ENCODE measurements around the gene COX8C.

Gene COX8C

DNA sequence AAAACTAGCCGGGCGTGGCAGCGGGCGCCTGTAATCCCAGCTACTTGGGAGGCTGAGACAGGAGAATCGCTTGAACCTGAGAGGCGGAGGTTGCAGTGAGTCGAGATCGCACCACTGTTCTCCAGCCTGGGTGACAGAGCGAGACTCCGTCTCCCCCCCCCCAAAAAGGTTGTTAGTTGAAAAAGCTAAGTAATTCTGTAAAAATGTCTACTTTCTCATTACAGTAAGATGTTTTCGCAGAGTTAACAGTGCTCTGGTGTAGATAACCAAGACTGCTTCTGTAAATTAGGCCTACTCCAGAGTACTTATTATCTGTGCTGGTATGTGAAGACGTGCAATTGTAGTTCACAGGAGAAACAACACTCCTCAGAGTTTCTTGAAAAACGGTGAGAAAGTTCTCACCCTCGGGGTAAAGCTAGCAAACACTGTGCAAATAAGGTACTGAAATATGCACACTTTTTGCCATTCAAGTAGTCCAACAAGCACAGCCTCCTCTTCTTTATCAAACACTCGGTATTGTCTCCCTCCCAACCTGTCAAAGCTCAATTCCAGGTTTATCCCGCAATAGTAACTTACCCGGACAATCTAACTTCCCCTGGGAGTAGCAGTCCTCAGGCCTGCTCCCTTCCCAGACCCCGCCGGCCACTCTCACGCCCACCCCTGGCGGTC, 15.1 kb upstream of the COX8C start:
- H3K27ac ChIP-seq (ENCODE audit: low read depth, low read length, poor library complexity, severe bottlenecking) = peak overlapping the region; percentile 11
- H2AFZ ChIP-seq (ENCODE audit: low read length) = no peak overlapping the region
- peak overlapping the region; percentile 85 for H3K4me2 ChIP-seq (ENCODE audit: low read length)
- no peaks in the 10 kb centered on the region for H3K27me3 ChIP-seq (ENCODE audit: insufficient read depth, low read length)
- no peak for TF ChIP-seq EZH2 (IDR thresholded peaks at IDR 0.05; ENCODE audit: borderline replicate concordance, low read length)
- TF ChIP-seq, protein P1, sequence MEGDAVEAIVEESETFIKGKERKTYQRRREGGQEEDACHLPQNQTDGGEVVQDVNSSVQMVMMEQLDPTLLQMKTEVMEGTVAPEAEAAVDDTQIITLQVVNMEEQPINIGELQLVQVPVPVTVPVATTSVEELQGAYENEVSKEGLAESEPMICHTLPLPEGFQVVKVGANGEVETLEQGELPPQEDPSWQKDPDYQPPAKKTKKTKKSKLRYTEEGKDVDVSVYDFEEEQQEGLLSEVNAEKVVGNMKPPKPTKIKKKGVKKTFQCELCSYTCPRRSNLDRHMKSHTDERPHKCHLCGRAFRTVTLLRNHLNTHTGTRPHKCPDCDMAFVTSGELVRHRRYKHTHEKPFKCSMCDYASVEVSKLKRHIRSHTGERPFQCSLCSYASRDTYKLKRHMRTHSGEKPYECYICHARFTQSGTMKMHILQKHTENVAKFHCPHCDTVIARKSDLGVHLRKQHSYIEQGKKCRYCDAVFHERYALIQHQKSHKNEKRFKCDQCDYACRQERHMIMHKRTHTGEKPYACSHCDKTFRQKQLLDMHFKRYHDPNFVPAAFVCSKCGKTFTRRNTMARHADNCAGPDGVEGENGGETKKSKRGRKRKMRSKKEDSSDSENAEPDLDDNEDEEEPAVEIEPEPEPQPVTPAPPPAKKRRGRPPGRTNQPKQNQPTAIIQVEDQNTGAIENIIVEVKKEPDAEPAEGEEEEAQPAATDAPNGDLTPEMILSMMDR (IDR thresholded peaks at IDR 0.05; ENCODE audit: low read length) = no peak; the same call in 1 of the 2 replicates
- peaks cover 4% of the 10 kb centered on the region; the same call in 1 of the 2 replicates for H3K36me3 ChIP-seq (ENCODE audit: insufficient read depth, low read length)
- H3K4me3 ChIP-seq (ENCODE audit: low read depth, low read length, poor library complexity, severe bottlenecking) = peak overlapping the region; percentile 96
- H4K20me1 ChIP-seq (ENCODE audit: insufficient read depth, low read length) = no peaks in the 10 kb centered on the region
- H3K9me2 ChIP-seq (ENCODE audit: low read depth, low read length) = no peaks in the 10 kb centered on the region
- peak overlapping the region; percentile 95 for H3K9ac ChIP-seq (ENCODE audit: low read length)
- H3K4me1 ChIP-seq (ENCODE audit: insufficient read depth, low read length, severe bottlenecking) = peaks cover 28% of the 10 kb centered on the region
- no peaks in the 10 kb centered on the region for H3F3A ChIP-seq (ENCODE audit: insufficient read depth, low read length)
- H3K79me2 ChIP-seq (ENCODE audit: insufficient read depth, low read length) = peaks cover 54% of the 10 kb centered on the region
- no peaks in the 10 kb centered on the region for H3K9me3 ChIP-seq (ENCODE audit: low read length)

DNA sequence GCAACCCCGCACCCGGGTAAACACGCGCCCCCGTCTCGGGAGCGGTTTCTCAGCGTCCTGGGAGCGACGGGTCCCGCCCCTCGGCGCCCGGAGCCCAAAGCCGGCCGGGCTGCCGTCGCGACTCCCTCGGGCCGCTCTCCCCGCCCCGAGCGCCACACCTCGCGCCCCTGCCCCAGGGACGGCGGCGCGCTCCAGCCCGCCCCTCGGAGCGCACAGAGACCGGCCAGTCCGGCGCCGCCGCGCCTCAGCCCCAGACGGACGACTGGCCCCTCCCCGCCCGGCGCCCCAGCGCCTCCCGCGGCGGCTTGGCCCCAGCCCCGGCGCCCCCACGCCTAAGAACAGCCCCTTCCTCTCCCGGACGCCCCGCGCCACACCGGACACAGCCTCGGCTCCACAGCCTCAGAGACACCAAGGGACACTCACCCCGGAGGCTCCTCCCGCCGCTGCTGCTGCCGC, 14.6 kb upstream of the COX8C start:
- Histone ChIP-seq H3K9me2 (ENCODE audit: low read depth, low read length) (no peaks in the 10 kb centered on the region), H3K4me3 (ENCODE audit: low read depth, low read length, poor library complexity, severe bottlenecking) (peak overlapping the region; percentile 96), H3K27me3 (ENCODE audit: insufficient read depth, low read length) (no peaks in the 10 kb centered on the region), H3K79me2 (ENCODE audit: insufficient read depth, low read length) (peaks cover 48% of the 10 kb centered on the region), H3K9me3 (ENCODE audit: low read length) (0 out of 2 replicates have a peak, but pooled peaks cover 3% of the 10 kb centered on the region), H3K9ac (ENCODE audit: low read length) (peak overlapping the region; percentile 95), H4K20me1 (ENCODE audit: insufficient read depth, low read length) (no peaks in the 10 kb centered on the region), H3K27ac (ENCODE audit: low read depth, low read length, poor library complexity, severe bottlenecking) (peak overlapping the region; percentile 58), H3K36me3 (ENCODE audit: insufficient read depth, low read length) (peaks cover 4% of the 10 kb centered on the region; the same call in 1 of the 2 replicates), H3K4me2 (ENCODE audit: low read length) (peak overlapping the region; percentile 85), H3K4me1 (ENCODE audit: insufficient read depth, low read length, severe bottlenecking) (peaks cover 28% of the 10 kb centered on the region), H2AFZ (ENCODE audit: low read length) (no peak overlapping the region), H3F3A (ENCODE audit: insufficient read depth, low read length) (no peaks in the 10 kb centered on the region)
- no peak for TF ChIP-seq EZH2 (IDR thresholded peaks at IDR 0.05; ENCODE audit: borderline replicate concordance, low read length)

DNA sequence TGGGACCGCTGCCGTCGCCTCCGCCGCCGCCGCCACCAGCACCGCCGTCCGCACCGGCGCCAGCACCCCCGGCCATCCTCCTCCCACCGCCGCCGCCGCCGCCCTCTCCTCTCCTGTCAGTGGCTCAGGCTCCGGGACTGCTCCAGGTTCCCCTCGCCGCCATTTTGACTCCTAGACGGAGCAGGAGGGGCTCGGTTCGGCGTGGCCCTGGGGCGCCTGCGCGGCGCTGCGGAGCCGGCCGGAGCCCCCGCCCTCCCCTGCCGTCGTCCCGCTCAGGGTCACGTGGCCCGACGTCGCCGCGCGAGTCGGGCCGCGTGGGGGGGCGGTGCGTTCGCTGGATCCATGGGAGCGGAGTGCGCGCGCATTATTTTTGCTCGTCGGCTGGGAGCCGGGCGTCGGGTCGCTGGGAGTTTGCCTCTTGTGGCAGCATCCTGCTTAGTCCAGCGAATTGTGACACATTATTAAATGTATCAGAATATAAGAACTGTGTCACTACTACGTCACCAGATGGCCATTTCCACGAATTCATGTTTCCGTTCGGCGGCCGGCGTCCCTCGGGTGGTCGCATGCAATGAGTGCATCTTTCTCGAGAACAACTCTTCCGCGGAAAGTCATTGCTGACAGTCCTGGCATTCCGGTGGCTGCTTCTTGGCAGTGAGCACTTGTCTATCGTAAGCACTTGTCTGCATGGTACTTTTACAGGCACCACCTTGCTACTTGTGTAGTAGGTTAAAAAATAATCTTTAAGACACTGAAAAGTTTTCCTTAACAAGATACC, 13.9 kb upstream of the COX8C start, which contains the start of gene BTBD7:
Gene BTBD7 (minus strand): TSS at position 184 of the 778 bp plus-strand sequence. CDS start 36,985 bp downstream, outside the sequence.
- H3F3A ChIP-seq (ENCODE audit: insufficient read depth, low read length) = no peaks in the 10 kb centered on the region
- H3K4me1 ChIP-seq (ENCODE audit: insufficient read depth, low read length, severe bottlenecking) = peaks cover 28% of the 10 kb centered on the region
- no peak within 1 kb of the TSS for H2AFZ ChIP-seq (ENCODE audit: low read length)
- H3K9me3 ChIP-seq (ENCODE audit: low read length) = 0 out of 2 replicates have a peak, but pooled peaks cover 6% of the 10 kb centered on the region
- H3K9me2 ChIP-seq (ENCODE audit: low read depth, low read length) = no peaks in the 10 kb centered on the region
- H3K79me2 ChIP-seq (ENCODE audit: insufficient read depth, low read length) = peaks cover 42% of the 10 kb centered on the region
- H3K27me3 ChIP-seq (ENCODE audit: insufficient read depth, low read length) = no peaks in the 10 kb centered on the region
- H3K4me3 ChIP-seq (ENCODE audit: low read depth, low read length, poor library complexity, severe bottlenecking) = peak within 1 kb of the TSS; percentile 96
- H3K9ac ChIP-seq (ENCODE audit: low read length) = peak within 1 kb of the TSS; percentile 95
- TF ChIP-seq EZH2 (IDR thresholded peaks at IDR 0.05; ENCODE audit: borderline replicate concordance, low read length) = no peak
- no peaks in the 10 kb centered on the region for H4K20me1 ChIP-seq (ENCODE audit: insufficient read depth, low read length)
- H3K4me2 ChIP-seq (ENCODE audit: low read length) = peak within 1 kb of the TSS; percentile 85
- H3K27ac ChIP-seq (ENCODE audit: low read depth, low read length, poor library complexity, severe bottlenecking) = peak within 1 kb of the TSS; percentile 58
- peaks cover 4% of the 10 kb centered on the region; the same call in 1 of the 2 replicates for H3K36me3 ChIP-seq (ENCODE audit: insufficient read depth, low read length)

DNA sequence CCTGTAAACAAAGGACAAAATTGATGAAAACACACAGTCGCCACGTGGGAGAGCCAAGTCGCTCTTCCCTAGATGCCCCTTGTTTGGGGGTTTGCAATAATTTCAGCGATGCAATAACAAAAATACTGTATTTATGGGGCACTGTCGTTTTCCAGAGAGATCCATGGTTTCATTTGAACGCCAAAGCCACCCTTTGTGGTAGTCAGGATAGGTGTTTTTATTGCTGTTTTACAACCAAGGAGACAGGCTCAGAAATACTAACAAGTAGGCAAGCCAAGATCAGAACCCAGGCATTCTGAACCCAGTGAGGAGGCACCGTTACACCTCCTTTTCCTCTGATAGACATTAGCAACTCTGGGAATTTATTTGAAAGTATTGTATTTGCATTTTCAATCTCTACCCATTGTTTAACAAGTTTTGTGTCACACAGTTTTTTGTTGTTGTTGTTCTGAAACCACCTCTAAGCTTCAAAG, 13.3 kb upstream of the COX8C start:
- no peak overlapping the region for H3K27ac ChIP-seq (ENCODE audit: low read depth, low read length, poor library complexity, severe bottlenecking)
- H2AFZ ChIP-seq (ENCODE audit: low read length) = no peak overlapping the region
- no peaks in the 10 kb centered on the region for H3K9me2 ChIP-seq (ENCODE audit: low read depth, low read length)
- H3K9ac ChIP-seq (ENCODE audit: low read length) = peak overlapping the region; percentile 95
- H3F3A ChIP-seq (ENCODE audit: insufficient read depth, low read length) = no peaks in the 10 kb centered on the region
- no peaks in the 10 kb centered on the region for H4K20me1 ChIP-seq (ENCODE audit: insufficient read depth, low read length)
- H3K4me2 ChIP-seq (ENCODE audit: low read length) = peak overlapping the region; percentile 85
- peak overlapping the region; percentile 96 for H3K4me3 ChIP-seq (ENCODE audit: low read depth, low read length, poor library complexity, severe bottlenecking)
- H3K36me3 ChIP-seq (ENCODE audit: insufficient read depth, low read length) = peaks cover 4% of the 10 kb centered on the region; the same call in 1 of the 2 replicates
- no peaks in the 10 kb centered on the region for H3K27me3 ChIP-seq (ENCODE audit: insufficient read depth, low read length)
- peaks cover 28% of the 10 kb centered on the region for H3K4me1 ChIP-seq (ENCODE audit: insufficient read depth, low read length, severe bottlenecking)
- TF ChIP-seq, protein P1 (IDR thresholded peaks at IDR 0.05; ENCODE audit: low read length) = no peak
- no peak for TF ChIP-seq EZH2 (IDR thresholded peaks at IDR 0.05; ENCODE audit: borderline replicate concordance, low read length)
- H3K79me2 ChIP-seq (ENCODE audit: insufficient read depth, low read length) = peaks cover 36% of the 10 kb centered on the region
- H3K9me3 ChIP-seq (ENCODE audit: low read length) = 0 out of 2 replicates have a peak, but pooled peaks cover 6% of the 10 kb centered on the region

All from OCI-LY1 (cell line).